Karpas-422 (cell line): ENCODE measurements around the gene LYST. TPM values are rescaled to one million over a fixed set of nuclear protein-coding genes. Genes with fewer than 3 reads are reported as not detected.
A peak's percentile ranks its signal among the peaks of the same experiment; 100 is the strongest.

Experiments used
- DNase-seq: peaks from one replicate; pipeline ENCODE4 v3.0.0-alpha.2; 2015
- H2AFZ ChIP-seq: fragments of 200-600 bp; sonication (generic); 2 replicates; pipeline ENCODE4 v1.6.1; 2014; ENCODE audit warnings: antibody characterized with exemption, low read length, mixed read lengths
- H3K27ac ChIP-seq: fragments of 200-600 bp; sonication (generic); 2 replicates; pipeline ENCODE4 v1.5.1; 2014; ENCODE audit warnings: mild to moderate bottlenecking, low read length, moderate library complexity
- H3K27me3 ChIP-seq: fragments of 200-600 bp; sonication (generic); 2 replicates; pipeline ENCODE4 v1.6.1; 2014; ENCODE audit warnings: low read length, mixed read lengths
- H3K36me3 ChIP-seq: fragments of 200-600 bp; sonication (generic); 2 replicates; pipeline ENCODE4 v1.6.1; 2014; ENCODE audit warnings: low read length, mixed read lengths; ENCODE audit not compliant: insufficient read depth
- H3K4me1 ChIP-seq: fragments of 200-600 bp; sonication (generic); 2 replicates; pipeline ENCODE4 v1.6.1; 2014; ENCODE audit warnings: mild to moderate bottlenecking, low read length, mixed read lengths
- H3K4me2 ChIP-seq: fragments of 200-600 bp; sonication (generic); 2 replicates; pipeline ENCODE4 v1.6.1; 2014; ENCODE audit warnings: low read length, low read depth, mild to moderate bottlenecking; ENCODE audit not compliant: poor library complexity, severe bottlenecking
- H3K4me3 ChIP-seq: fragments of 200-600 bp; sonication (generic); 2 replicates; pipeline ENCODE4 v1.5.1; 2014; ENCODE audit warnings: mild to moderate bottlenecking, antibody characterized with exemption, low read length, mixed read lengths
- H3K79me2 ChIP-seq: fragments of 200-600 bp; sonication (generic); 2 replicates; pipeline ENCODE4 v1.6.1; 2014; ENCODE audit warnings: mild to moderate bottlenecking, low read length, mixed read lengths
- H3K9ac ChIP-seq: fragments of 200-600 bp; sonication (generic); 2 replicates; pipeline ENCODE4 v1.6.0; 2014; ENCODE audit warnings: low read length
- H3K9me2 ChIP-seq: fragments of 200-600 bp; sonication (generic), shearing (Covaris generic); replicated peaks from 2 replicates; pipeline ENCODE4 v1.6.0; 2014; ENCODE audit warnings: mild to moderate bottlenecking, low read length, moderate library complexity; ENCODE audit not compliant: insufficient read depth
- H3K9me3 ChIP-seq: fragments of 300-700, 200-600 bp; sonication (generic); 2 replicates; pipeline ENCODE4 v1.6.1; 2014; ENCODE audit warnings: low read length, mixed read lengths
- H4K20me1 ChIP-seq: fragments of 200-600 bp; sonication (generic); 2 replicates; pipeline ENCODE4 v1.6.1; 2014; ENCODE audit warnings: mild to moderate bottlenecking, antibody characterized with exemption, low read length, low read depth; ENCODE audit not compliant: insufficient read depth
- total RNA-seq: library from RNA; depleted of rRNA; stranded (reverse); fragments of >200 nt; shearing (Covaris generic); gene quantifications from 2 replicates; pipeline ENCODE4 v1.2.3, GENCODE V29; 2014; ENCODE audit warnings: low replicate concordance

Gene LYST
- total RNA-seq, 1 experiment from 2014 or later = 7.8 TPM

DNA sequence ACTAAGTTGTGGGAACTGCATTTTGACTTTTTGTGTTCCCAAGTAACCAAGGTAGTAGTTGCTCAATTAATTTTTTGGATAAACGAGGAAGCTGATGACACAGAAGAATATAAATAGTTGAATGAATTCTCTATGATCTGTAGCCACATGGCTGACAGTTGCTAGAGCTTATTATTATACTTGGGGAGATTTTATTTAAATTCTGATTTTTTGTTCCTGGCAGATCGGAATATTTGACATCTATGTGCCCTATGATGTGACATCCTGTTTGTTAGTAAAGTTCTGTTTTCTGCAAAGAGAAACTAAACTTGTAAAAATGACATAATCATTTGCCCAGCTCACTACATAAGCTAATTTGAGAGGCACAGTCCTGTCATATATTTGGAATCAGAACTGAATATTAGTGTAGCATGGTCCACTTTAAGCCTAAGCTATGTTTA lies 9.7 kb upstream of the LYST start:
- Histone ChIP-seq H3K4me1 (no peaks in the 10 kb centered on the region), H2AFZ (no peak overlapping the region), H3K79me2 (no peaks in the 10 kb centered on the region), H3K27me3 (no peaks in the 10 kb centered on the region), H4K20me1 (no peaks in the 10 kb centered on the region), H3K36me3 (no peaks in the 10 kb centered on the region), H3K4me2 (no peak overlapping the region), H3K9me2 (no peaks in the 10 kb centered on the region), H3K9ac (no peak overlapping the region), H3K27ac (no peak overlapping the region), H3K4me3 (no peak overlapping the region), H3K9me3 (no peaks in the 10 kb centered on the region)
- DNase-seq = peak; percentile 26

DNA sequence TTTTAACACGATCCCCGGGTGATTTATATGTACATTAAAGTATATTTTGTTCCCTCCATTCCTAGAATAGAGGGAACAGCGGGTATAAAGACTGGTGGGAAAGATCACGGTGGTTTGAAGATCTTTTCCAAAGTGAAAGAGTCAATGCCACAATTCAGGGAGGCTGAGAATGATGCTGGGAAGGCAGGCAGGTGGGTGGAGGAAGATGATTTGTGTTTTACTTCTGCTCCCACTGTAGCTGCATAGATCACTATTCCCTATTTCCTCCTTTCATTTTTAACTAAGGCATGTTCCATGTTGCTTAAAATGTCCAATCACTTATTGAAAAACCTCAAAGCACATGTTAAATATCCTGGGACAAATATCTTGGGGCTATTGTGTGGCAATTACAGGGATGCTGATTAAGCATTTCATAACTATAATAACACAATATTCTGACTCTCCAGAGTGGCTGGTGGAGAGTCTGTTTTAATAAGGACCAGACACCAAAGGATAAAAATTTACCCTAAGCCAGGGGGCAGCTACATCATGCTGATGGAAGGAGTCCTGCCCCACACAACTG lies 8.4 kb upstream of the LYST start:
- H3K79me2 ChIP-seq = no peaks in the 10 kb centered on the region
- no peaks in the 10 kb centered on the region for H3K4me1 ChIP-seq
- H3K4me3 ChIP-seq = no peak overlapping the region
- no peak overlapping the region for H2AFZ ChIP-seq
- no peaks in the 10 kb centered on the region for H3K9me2 ChIP-seq
- H3K27ac ChIP-seq = no peak overlapping the region
- no peaks in the 10 kb centered on the region for H3K27me3 ChIP-seq
- peak; percentile 6 for DNase-seq
- H3K9ac ChIP-seq = no peak overlapping the region
- no peaks in the 10 kb centered on the region for H4K20me1 ChIP-seq
- H3K9me3 ChIP-seq = no peaks in the 10 kb centered on the region
- no peak overlapping the region for H3K4me2 ChIP-seq
- H3K36me3 ChIP-seq = no peaks in the 10 kb centered on the region

DNA sequence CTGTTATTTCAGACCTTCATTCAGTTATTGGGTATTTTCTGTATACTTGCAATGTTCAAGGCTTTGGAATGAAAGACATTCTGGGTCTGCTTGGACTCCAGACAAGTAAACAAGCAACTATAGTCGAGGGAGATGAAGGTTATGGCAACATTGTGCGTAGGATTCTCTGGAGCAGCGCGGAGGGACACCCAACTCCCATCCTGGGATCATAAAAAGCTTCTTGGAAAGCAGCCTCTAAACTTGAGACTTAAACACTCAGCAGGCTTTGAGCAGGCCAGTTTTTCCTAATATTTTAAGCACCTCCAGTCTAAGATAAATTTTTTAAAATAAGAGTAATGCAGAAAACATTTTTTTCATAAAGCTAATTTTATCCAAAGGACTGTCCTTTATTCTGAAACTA lies 7.6 kb upstream of the LYST start:
- no peak overlapping the region for H2AFZ ChIP-seq
- H3K79me2 ChIP-seq = no peaks in the 10 kb centered on the region
- H3K27me3 ChIP-seq = no peaks in the 10 kb centered on the region
- no peaks in the 10 kb centered on the region for H3K36me3 ChIP-seq
- H4K20me1 ChIP-seq = no peaks in the 10 kb centered on the region
- H3K4me2 ChIP-seq = no peak overlapping the region
- H3K4me1 ChIP-seq = no peaks in the 10 kb centered on the region
- H3K27ac ChIP-seq = no peak overlapping the region
- H3K9me2 ChIP-seq = no peaks in the 10 kb centered on the region
- H3K9me3 ChIP-seq = no peaks in the 10 kb centered on the region
- H3K4me3 ChIP-seq = no peak overlapping the region
- no peak overlapping the region for H3K9ac ChIP-seq
- peak; percentile 23 for DNase-seq

DNA sequence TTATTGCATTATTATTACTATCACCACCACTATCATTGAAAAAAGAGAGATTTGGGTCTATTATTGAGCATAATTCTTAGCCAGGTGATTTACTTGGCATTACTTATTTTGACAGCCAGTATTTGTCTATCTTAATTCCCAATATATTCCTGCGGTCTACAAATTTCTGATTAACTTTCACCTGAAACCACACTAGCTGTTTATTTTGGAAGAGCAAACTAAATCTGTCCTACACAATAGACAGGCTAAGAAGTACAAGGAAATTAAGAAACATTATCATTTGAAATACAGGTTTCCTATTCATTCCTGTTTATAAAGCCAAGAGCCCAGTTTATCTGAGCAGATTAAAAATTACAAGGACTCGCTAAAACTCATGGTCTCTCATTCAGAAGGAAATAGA lies 6.9 kb upstream of the LYST start:
- no peak overlapping the region for H3K4me2 ChIP-seq
- no peak overlapping the region for H2AFZ ChIP-seq
- no peaks in the 10 kb centered on the region for H3K36me3 ChIP-seq
- no peaks in the 10 kb centered on the region for H3K27me3 ChIP-seq
- H3K9me3 ChIP-seq = no peaks in the 10 kb centered on the region
- H3K9ac ChIP-seq = no peak overlapping the region
- H4K20me1 ChIP-seq = no peaks in the 10 kb centered on the region
- no peaks in the 10 kb centered on the region for H3K9me2 ChIP-seq
- no peak overlapping the region for H3K27ac ChIP-seq
- H3K4me1 ChIP-seq = no peaks in the 10 kb centered on the region
- no peaks in the 10 kb centered on the region for H3K79me2 ChIP-seq
- DNase-seq = peak; percentile 10
- H3K4me3 ChIP-seq = no peak overlapping the region

DNA sequence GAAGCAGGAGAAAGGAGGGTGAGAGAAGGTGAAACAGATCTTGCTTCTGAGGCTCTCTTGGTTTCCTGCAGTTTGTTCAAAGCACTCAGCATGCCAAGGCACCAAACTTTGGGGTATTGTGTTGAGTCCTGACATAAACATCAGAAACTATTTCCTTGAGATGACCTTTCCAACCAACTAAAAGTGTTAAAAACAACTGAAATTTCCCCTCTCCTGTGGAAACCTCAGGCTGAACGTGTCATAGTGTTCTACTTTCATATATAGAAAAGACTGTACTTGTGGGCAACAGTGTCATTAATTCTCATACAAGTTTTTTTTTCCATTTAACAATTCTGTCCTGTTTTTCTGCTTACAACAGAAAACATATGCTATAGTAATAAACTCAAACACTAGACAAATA lies 6.3 kb upstream of the LYST start:
- H3K4me3 ChIP-seq = no peak overlapping the region
- no peak overlapping the region for H3K4me2 ChIP-seq
- H3K4me1 ChIP-seq = peaks cover 5% of the 10 kb centered on the region
- no peaks in the 10 kb centered on the region for H3K79me2 ChIP-seq
- no peak overlapping the region for H2AFZ ChIP-seq
- no peak overlapping the region for H3K9ac ChIP-seq
- H4K20me1 ChIP-seq = no peaks in the 10 kb centered on the region
- no peaks in the 10 kb centered on the region for H3K36me3 ChIP-seq
- H3K9me2 ChIP-seq = no peaks in the 10 kb centered on the region
- no peaks in the 10 kb centered on the region for H3K27me3 ChIP-seq
- no peaks in the 10 kb centered on the region for H3K9me3 ChIP-seq
- no peak overlapping the region for H3K27ac ChIP-seq
- DNase-seq = no peak

DNA sequence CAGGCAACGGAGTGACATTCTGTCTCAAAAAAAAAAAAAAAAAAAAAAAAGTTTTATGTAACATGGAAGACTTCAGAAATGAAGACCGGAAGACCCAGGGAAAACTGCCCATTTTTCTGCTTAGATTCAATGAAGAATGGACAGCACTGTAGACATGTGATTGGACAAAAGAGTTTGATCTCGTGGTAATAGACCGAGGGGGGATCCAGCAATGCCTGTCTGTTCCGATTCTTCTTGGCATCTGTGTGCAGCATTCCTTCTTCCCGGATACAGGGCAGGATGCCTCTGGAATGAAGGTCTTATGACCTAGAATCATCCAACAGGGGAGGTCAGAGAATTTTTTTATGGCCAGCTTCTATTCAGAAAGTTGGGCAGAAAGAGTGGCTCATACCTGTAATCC lies 5.6 kb upstream of the LYST start:
- Histone ChIP-seq H3K4me2 (no peak overlapping the region), H2AFZ (no peak overlapping the region), H3K27ac (no peak overlapping the region), H3K9me3 (no peaks in the 10 kb centered on the region), H3K9ac (no peak overlapping the region), H4K20me1 (no peaks in the 10 kb centered on the region), H3K4me3 (no peak overlapping the region), H3K79me2 (no peaks in the 10 kb centered on the region), H3K4me1 (peaks cover 12% of the 10 kb centered on the region), H3K27me3 (no peaks in the 10 kb centered on the region), H3K36me3 (no peaks in the 10 kb centered on the region), H3K9me2 (no peaks in the 10 kb centered on the region)
- peak; percentile 12 for DNase-seq

DNA sequence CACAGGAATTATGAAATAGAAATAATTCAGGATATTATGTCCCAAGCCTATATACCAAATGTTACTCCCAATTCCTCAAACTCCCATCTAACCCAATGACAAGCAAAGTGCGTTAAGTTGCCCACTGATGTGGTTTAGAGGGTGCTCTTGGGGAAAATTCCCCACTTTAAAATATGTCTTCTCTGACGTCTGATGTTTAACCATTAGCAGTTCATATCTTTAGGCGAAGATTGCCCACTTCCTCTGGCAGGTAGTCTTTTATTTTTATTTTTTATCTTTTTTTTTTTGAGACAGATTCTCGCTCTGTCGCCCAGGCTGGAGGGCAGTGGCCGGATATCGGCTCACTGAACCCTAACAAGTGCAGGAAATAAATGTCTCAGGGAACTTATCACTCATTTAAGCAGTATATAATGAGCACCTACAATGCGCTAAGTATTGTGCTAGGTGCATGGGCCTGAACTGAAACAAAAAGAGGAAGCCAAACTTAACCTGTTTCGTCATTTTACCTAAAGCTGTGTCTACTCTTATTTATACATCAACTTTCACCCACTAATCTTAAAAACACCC lies 1.3 kb upstream of the LYST start:
- Histone ChIP-seq H3K27ac (peak overlapping the region; percentile 3; the same call in 1 of the 2 replicates), H2AFZ (peak overlapping the region; percentile 87), H3K4me2 (peak overlapping the region; percentile 80), H3K9me3 (no peaks in the 10 kb centered on the region), H4K20me1 (no peaks in the 10 kb centered on the region), H3K4me3 (peak overlapping the region; percentile 73), H3K36me3 (no peaks in the 10 kb centered on the region), H3K9me2 (no peaks in the 10 kb centered on the region), H3K27me3 (no peaks in the 10 kb centered on the region), H3K4me1 (peaks cover 21% of the 10 kb centered on the region), H3K79me2 (no peaks in the 10 kb centered on the region), H3K9ac (peak overlapping the region; percentile 70)
- peak; percentile 69 for DNase-seq

DNA sequence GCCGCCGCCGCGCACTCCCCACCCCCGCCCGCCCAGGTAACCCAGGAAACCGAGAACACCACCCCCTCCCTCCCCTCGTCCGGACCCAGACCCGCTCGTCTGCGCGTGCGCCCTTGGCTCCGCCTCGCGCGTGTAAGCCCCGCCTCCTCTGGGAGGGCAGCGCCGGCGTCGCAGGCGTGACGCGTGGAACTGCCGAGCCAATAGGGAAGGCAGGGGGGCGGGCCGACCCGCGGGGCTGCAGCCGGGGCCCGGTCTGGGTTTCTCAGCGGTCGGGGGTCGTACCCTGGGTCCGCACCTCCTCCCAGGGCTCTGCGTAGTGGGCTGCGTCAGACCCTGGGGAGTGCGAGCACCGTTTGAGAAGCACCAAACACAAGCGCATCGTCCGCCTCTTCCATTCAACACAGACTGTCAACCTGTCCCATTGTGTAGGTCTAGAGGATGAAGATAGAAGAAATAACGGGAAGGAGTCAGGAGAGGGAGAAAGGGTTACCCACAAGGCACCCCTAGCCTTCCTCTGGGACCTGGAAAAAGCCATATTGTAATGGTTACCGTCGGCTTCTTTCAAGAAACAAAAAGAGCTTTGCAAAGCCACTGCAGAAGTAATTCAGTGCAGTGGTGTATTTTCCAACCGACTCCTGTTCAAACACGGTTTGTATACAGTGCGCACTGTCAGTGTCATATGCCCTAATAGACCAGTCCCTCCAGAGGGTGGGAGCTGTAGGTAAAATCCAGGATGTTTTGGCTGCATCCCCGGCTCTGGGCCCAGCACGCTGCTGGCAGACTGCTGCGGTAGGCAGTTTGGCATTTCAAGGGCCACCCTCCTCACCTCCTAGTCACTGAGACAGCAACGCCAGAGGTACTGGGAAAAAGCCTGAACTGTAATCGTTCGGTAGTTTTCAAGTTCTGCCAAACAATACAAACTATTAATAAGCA lies 473 bp upstream of the LYST start:
- no peaks in the 10 kb centered on the region for H3K36me3 ChIP-seq
- no peaks in the 10 kb centered on the region for H3K9me2 ChIP-seq
- no peaks in the 10 kb centered on the region for H3K79me2 ChIP-seq
- H4K20me1 ChIP-seq = no peaks in the 10 kb centered on the region
- peak overlapping the region; percentile 3; the same call in 1 of the 2 replicates for H3K27ac ChIP-seq
- no peaks in the 10 kb centered on the region for H3K27me3 ChIP-seq
- H3K4me3 ChIP-seq = peak overlapping the region; percentile 73
- no peaks in the 10 kb centered on the region for H3K9me3 ChIP-seq
- peak; percentile 98 for DNase-seq
- H3K4me2 ChIP-seq = peak overlapping the region; percentile 99
- H3K9ac ChIP-seq = peak overlapping the region; percentile 80
- peak overlapping the region; percentile 87 for H2AFZ ChIP-seq
- peaks cover 21% of the 10 kb centered on the region for H3K4me1 ChIP-seq
